OCI-M1 (cell line): ENCODE measurements around the gene GRPEL2.
"Not testable (repeated sequence)": the region's sequence is repeated elsewhere in the genome, so short reads cannot be mapped to it uniquely, and the experiment has no call there.

Experiments
- DNase-seq: peaks from one replicate; lab custom pipeline; 2025; lab: John Stamatoyannopoulos, UW

The GRPEL2 gene

DNA sequence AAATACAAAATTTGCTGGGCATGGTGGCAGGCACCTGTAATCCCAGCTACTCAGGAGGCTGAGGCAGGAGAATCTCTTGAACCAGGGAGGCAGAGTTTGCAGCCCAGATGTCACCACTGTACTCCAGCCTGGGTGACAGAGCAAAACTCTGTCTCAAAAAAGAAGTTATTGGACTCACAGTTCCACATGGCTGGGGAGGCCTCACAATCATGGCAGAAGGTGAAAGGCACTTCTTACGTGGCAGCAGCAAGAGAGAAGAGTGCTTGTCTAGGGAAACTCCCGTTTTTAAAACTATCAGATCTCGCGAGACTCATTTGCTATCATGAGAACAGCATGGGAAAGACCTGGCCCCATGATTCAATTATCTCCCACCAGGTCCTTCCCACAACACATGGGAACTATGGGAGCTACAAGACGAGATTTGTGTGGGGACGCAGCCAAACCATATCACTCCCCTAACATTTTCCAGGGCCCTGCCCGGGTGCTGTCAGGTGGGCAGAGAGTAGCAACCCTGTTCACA is 53.5 kb downstream of the GRPEL2 start:
- not testable (repeated sequence) for DNase-seq

DNA sequence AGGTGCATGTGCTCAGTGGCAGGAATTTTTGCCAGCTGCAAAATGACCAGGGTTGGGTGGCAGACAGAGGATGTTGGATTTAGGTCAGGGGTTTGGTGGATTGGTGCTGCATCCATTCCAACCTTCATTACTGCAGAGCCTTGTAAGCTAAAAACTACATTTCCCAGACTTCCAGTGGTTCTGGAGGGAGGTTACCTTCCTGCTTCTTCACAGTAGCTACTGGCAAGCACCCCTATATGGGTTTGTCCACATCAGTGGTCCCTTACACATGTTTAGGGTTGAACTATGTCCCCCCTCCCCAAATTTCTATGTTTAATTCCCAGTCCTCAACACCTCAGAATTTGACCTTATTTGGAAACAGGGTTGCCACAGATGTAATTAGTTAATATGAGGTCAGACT is 54.5 kb downstream of the GRPEL2 start:
- DNase-seq = no peak

GRCh38 chr5:149400304-149400703 is 55.0 kb downstream of the GRPEL2 start:
- DNase-seq = no peak

- DNase-seq = no peak
Observed at GRCh38 chr5:149401051-149401450, 55.8 kb downstream of the GRPEL2 start.

DNA sequence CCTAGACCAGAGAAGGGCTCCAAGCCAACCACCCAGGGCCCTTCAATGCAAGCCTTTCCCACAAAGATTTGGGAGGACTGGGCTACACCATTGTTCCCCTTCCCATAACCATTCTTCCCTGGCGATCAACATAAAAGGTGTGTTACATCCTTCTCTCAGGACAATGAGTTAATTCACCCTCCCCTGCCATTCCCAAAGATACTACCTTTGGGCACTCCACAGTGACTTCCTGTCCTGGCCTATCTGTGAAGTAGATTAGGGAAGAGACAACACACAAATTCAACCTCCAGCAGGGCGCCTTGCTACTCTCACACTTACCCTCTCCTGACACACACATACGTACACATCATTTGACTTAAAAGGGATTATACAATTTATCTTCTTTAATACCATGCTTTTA is 57.0 kb downstream of the GRPEL2 start:
- no peak for DNase-seq
